Heart right ventricle (tissue), 16 donors: Measurements from ENCODE around the gene SYNE1. TPM values are rescaled to one million over a fixed set of nuclear protein-coding genes. Genes with fewer than 3 reads are reported as not detected.
A peak's percentile ranks its signal among the peaks of the same experiment; 100 is the strongest.
"Not testable (repeated sequence)": the region's sequence is repeated elsewhere in the genome, so short reads cannot be mapped to it uniquely, and the experiment has no call there.

Experiments used
- ATAC-seq, 8 donors: fragments of 200-7000 bp; cut with Tn5 transposase; one replicate each; pipeline ENCODE4 v1.9.1; 2020; ENCODE audit warnings: mild to moderate bottlenecking in 8 of 8, moderate library complexity in 8 of 8, moderate number of reproducible peaks in 1 of 8
- DNase-seq, 2 donors: peaks; one replicate each; pipeline ENCODE4 v3.0.0-alpha.2; 2020
- H3K27ac ChIP-seq, 10 donors: fragments of 200-600 bp; sonication (generic) in 2 of 10; one replicate each; pipeline versions ENCODE4 v1.5.0 to v1.8.0; 2020 to 2022; ENCODE audit warnings: mild to moderate bottlenecking in 3 of 10
- H3K27me3 ChIP-seq, 7 donors: fragments of 200-600 bp; one replicate each; pipeline ENCODE4 v1.8.0; 2021 to 2022; ENCODE audit warnings: mild to moderate bottlenecking in 2 of 7
- H3K36me3 ChIP-seq, 9 donors: fragments of 200-600 bp; sonication (generic) in 1 of 9; one replicate each; pipeline versions ENCODE4 v1.5.0 to v1.8.0; 2020 to 2022; ENCODE audit warnings: mild to moderate bottlenecking in 2 of 9
- H3K4me1 ChIP-seq, 9 donors: fragments of 200-600 bp; sonication (generic) in 1 of 9; one replicate each; pipeline versions ENCODE4 v1.5.0 to v1.8.0; 2020 to 2022; ENCODE audit warnings: mild to moderate bottlenecking in 4 of 9
- H3K4me3 ChIP-seq, 10 donors: fragments of 200-600 bp; sonication (generic) in 2 of 10; one replicate each; pipeline versions ENCODE4 v1.5.0 to v1.8.0; 2020 to 2022; ENCODE audit warnings: mild to moderate bottlenecking in 7 of 10, moderate library complexity in 2 of 10
- H3K9me3 ChIP-seq, 11 donors: fragments of 200-600 bp in 10 of 11; sonication (generic) in 2 of 11; one replicate each; pipeline versions ENCODE4 v1.5.0 to v1.8.0; 2013 to 2022; ENCODE audit warnings: mild to moderate bottlenecking in 2 of 11, control low read depth in 1 of 11, moderate library complexity in 1 of 11
- CTCF ChIP-seq, 9 donors: fragments of 200-600 bp; sonication (generic) in 2 of 9; IDR thresholded peaks; one replicate each; pipeline versions ENCODE4 v1.5.0 to v1.8.0; 2021 to 2022; ENCODE audit warnings: antibody characterized with exemption in 9 of 9, mild to moderate bottlenecking in 5 of 9, moderate library complexity in 1 of 9
- WGBS, 2 donors: extraction: QIAGEN DNeasy Blood & Tissue Kit; methylation state at CpG; one replicate each; pipeline ENCODE4 v1.1.7; 2013; ENCODE audit warnings: inconsistent platforms in 1 of 2; 5-methylcytosine and 5-hydroxymethylcytosine counted together
- intact Hi-C, 10 donors: fragments of 100-400 bp; cut with DNase I; formaldehyde crosslinking; loops; one replicate each; pipeline versions ENCODE4 v1.11.1 to v1.14.2; 2022
- polyA plus RNA-seq, 2 donors: library from polyadenylated mRNA; stranded (reverse); fragments of 200-250 nt; gene quantifications; one replicate each; pipeline ENCODE4 v1.2.3, GENCODE V29; 2013
- total RNA-seq, 10 donors: library from RNA; stranded (reverse); fragmentation: NEBNext Ultra II Directional in 3 of 10; extraction: Animal tissue kit (Norgen Biotek cat#: 25700) in 3 of 10; gene quantifications; one replicate each; pipeline versions ENCODE4 v1.2.1 to v1.2.4, GENCODE V29; 2021 to 2023
- donor health status: Arrhythmogenic right ventricular cardiomyopathy.
- donor health status: ischemic (EF 13 %, LVEDD 7.1; RV severe dilation, severe dysfunction).
- donor health status: healthy with polysubstance abuse.
- donor health status: DM: no; HTN: yes; CAD: no.
- donor health status: DM: no; HTN: no; CAD: no.
- donor health status: ischemic (EF 25% LVEDD 6.9; RV normal size, moderate dysfunction).
- donor health status: ischemic (EF 25% LVEDD 5.7; RV mildly dilated, moderate dysfunction).
- donor health status: healthy.
- donor health status: DM: yes; HTN: yes; CAD: no.
- donor health status: Ischemic cardiomyopathy.
- donor health status: ischemic (EF 35%, LVEDD 5.7; RV mildly dilated, moderate dysfunction).
- donor health status: nonischemic (EF 11% LVEDD 7.7; RV severe dilation, severe dysfunction).
- donor health status: DM: yes; HTN: yes; CAD: no.
- donor health status: PGD.
- donor health status: ischemic (EF 29% LVEDD 5.4; RV normal size, mild dysfunction).
- donor health status: nonischemic (EF 23%, LVEDD 6.1; RV moderate dilation, normal function).

Gene SYNE1
- total and polyA plus RNA-seq, 12 donors = 18.9 to 176 (median 126) TPM

- H3K9me3 ChIP-seq = peaks cover 0 to 26% (median 11%) of the 10 kb centered on the region in 11 donors
- intact Hi-C loops = no loop called here
- no peak overlapping the region for H3K4me3 ChIP-seq
- whole genome bisulfite sequencing, 2 donors = 75 to 82% methylated on average over 4 of the region's 4 CpGs
- H3K27ac ChIP-seq = no peak overlapping the region
- ATAC-seq = no peak
- DNase-seq = no peak
- peaks cover 0 to under 1% (median 0%) of the 10 kb centered on the region in 9 donors for H3K4me1 ChIP-seq
- TF ChIP-seq CTCF (IDR thresholded peaks at IDR 0.05) = no peak
- no peaks in the 10 kb centered on the region for H3K27me3 ChIP-seq
- H3K36me3 ChIP-seq = no peaks in the 10 kb centered on the region
These were observed 559.2 kb downstream of the SYNE1 start for GRCh38 chr6:152078001-152078400.

GRCh38 chr6:152076242-152076641 is 560.9 kb downstream of the SYNE1 start:
- Histone ChIP-seq H3K9me3 (peaks cover 0 to 23% (median 11%) of the 10 kb centered on the region in 11 donors), H3K4me1 (peaks cover 0 to 16% (median 8%) of the 10 kb centered on the region in 9 donors)
- WGBS, 2 donors = 54 to 64% methylated on average over 3 of the region's 3 CpGs
- intact Hi-C loops, DNase-seq, H3K4me3 ChIP-seq, H3K27me3 ChIP-seq, H3K36me3 ChIP-seq, ATAC-seq, H3K27ac ChIP-seq: not testable (repeated sequence)

- TF ChIP-seq CTCF (IDR thresholded peaks at IDR 0.05) = no peak
- intact Hi-C loops = no loop called here
- H3K27me3 ChIP-seq = no peaks in the 10 kb centered on the region
- H3K9me3 ChIP-seq = peaks cover 0 to 22% (median 11%) of the 10 kb centered on the region in 11 donors
- ATAC-seq = peak in 1 of 8 donors; percentile 42
- H3K4me3 ChIP-seq = no peak overlapping the region
- H3K36me3 ChIP-seq = no peaks in the 10 kb centered on the region
- H3K4me1 ChIP-seq = peaks cover 0 to 28% (median 8%) of the 10 kb centered on the region in 9 donors
- no peak overlapping the region for H3K27ac ChIP-seq
- WGBS, 2 donors = 63 to 66% methylated on average over 3 of the region's 3 CpGs
- DNase-seq = no peak
These were observed 565.3 kb downstream of the SYNE1 start for GRCh38 chr6:152071843-152072242.

Other genes starting within 250 kb of the SYNE1 start
- 10 to 100 TPM; 11.0 to 22.6 (median 16.7) TPM for gene MYCT1, start 60.5 kb upstream of the SYNE1 start, total RNA-seq
- gene MYCT1, start 60.5 kb upstream of the SYNE1 start, polyA plus RNA-seq = 10 to 100 TPM; 13.6 to 21.0 TPM
- gene VIP, start 113.4 kb upstream of the SYNE1 start, total RNA-seq = under 1 TPM in 8 of 10 donors, not detected in 2; 0.22 to 1.00 (median 0.40) TPM
- 10 to 100 TPM in 1 of 2 donors, under 1 TPM in 1; 0.30 to 28.6 TPM for gene VIP, start 113.4 kb upstream of the SYNE1 start, polyA plus RNA-seq